Measurements from ENCODE around the gene CHRNB4.

Gene CHRNB4

DNA sequence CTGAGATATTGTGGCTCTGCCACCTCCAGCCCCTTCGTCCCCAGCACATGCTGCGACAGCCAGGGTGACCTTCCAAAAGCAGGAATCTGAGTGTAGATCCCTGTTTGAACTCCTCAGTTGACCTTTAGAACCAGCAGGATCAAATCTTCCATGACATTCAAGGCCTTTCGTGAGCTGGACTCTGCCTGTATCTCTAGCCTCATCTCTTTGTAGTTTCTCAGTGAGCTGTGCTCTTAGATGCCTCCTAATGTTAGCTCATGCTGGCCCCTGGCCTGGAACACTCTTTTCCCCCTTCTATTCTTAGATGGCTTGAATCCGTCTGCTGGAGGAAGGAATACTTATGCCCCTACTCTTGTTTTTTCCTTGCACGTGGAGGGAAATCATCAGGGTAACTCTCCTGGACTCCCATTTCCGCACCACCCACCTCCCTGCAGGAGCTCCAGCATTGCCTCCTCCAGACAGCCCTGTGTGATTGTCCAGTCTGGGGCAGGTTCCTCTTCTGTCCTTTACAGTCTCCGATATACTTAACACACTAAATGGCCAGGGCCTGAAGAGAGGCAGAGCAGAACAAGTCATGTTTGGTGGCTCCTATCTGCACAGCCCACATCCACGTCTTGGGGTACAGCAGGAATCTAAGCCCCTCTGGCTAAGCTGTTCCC lies 26.7 kb upstream of the CHRNB4 start:
- DNase-seq (ENCODE audit: low spot score) = no peak

DNA sequence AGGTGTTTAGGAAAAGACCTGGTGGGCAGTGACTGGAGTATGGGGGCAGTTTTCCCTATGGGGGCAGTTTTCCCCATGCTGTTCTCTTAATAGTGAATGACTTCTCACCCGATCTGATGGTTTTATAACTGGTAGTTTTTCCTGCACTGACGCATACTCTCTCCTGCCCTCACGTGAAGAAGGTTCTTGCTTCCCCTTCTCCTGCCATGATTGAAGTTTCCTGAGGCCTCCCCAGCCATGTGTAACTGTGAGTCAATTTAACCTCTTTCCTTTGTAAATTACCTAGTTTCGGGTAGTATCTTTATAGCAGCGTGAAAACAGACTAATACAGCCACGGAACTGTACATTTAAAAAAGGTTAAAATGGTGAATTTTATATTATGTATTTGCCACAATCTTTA lies 25.0 kb upstream of the CHRNB4 start:
- DNase-seq (ENCODE audit: low spot score) = no peak

DNA sequence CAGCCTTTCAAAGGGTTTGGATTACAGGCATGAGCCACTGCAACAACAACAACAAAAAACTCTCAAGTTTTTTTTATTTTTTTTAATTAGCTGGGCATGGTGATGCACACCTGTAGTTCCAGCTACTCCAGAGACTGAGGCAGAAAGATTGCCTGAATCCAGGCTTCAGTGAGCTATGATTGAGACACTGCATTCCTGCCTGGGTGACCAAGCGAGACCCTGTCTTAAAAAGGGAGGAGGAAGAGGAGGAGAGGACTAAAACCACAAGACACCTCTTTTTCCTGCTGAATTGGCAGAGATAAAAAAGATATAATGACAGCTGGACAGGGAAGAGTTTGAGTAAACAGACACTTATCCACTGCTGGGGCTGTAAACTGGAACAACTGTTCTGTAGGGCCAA lies 22.7 kb upstream of the CHRNB4 start:
- DNase-seq (ENCODE audit: low spot score) = no peak

DNA sequence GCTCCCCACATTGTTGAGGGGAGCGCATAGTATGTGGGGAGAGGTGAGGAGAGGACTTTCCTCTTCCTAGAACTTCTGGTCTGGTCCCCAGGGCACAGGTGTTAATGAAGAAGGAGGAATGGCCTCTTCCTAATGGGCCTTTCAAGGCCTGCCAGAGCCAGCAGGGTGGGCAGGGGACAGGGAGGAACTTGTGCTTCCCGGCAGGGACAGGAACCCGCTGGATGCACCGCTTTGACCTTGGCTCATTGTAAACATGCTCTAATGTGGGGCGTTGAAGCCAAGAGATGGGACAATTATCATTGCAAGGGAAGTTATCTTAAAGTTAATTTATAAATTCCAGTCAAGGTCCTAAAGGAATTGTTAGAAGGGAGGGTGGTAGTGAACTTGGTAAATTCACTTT lies 21.0 kb upstream of the CHRNB4 start:
- no peak for DNase-seq (ENCODE audit: low spot score)

DNA sequence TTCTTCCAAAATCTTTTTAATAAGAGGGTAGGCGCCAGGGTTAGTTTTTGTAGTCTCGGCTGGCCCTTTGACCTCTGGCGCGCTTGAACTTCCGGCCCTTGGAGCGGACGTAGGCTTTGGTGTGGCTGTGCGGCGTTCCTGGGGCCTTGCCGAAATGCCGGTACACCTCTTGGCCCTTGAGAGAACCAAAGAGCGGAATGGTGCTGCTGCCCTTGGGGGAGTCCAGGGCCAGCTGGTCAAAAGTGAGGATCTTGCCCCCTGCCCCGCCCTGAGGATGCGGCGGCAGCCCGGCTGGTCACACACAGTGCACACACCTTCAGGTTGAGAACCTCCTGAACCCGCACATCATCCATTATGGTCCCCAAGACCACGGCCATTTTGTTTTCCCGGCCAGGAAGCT lies 20.0 kb upstream of the CHRNB4 start:
- DNase-seq (ENCODE audit: low spot score) = no peak

DNA sequence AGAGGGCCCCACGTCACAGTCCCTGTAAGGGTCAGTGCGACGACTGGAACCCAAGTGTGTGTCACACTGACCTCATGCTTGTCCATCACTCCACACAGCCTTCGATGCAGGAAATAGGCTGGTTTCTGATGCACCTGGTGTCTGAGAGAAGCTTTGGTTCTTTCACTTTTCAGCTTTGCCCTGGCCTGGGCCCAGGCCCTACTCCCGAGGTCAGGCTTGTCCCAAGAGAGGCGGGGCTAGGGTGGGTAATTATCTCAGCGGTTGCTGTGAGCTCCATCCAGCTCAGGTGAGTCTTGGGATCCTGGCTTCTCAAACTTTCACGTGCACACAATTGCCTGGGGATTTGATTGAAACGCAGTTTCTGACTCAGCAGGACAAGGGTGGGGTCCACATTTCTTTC lies 19.6 kb upstream of the CHRNB4 start:
- DNase-seq (ENCODE audit: low spot score) = no peak

DNA sequence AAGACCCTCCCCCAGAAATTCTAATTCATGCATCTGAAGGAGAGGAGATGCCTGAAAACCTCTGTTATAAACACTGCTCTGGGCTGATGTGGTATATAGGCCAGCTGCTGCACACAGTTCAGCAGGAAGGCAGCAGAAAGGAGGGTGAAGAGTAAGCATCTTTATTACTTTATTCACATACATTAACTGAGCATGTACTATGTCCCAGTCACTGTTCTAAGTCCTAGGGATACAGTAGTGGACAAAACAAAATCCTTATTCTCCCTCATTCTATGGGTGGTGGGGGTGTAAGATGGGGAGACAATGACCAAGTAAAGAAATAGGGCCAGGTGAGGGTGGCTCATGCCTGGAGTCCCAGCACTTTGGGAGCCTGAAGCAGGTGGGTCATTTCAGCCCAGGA lies 17.8 kb upstream of the CHRNB4 start:
- DNase-seq (ENCODE audit: low spot score) = no peak

DNA sequence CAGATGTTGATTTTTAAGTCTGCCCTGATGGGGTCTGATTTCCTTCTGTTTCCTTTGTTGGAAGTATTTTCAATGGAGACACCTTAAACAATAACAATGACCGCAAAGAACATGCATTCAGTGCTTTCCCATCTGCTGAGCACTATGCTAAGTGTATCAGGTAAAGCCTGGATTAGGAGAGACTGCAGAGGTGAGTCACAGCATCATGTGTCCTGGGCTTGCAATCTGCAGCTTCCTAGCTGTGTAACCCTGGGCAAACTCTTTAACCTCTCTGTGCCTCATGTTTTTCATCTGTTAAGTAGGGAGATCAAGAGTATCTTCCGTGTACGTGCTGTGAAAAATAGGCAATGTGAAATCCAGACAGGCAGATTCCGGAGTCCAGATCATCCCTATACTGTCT lies 13.3 kb upstream of the CHRNB4 start:
- DNase-seq (ENCODE audit: low spot score) = no peak

DNA sequence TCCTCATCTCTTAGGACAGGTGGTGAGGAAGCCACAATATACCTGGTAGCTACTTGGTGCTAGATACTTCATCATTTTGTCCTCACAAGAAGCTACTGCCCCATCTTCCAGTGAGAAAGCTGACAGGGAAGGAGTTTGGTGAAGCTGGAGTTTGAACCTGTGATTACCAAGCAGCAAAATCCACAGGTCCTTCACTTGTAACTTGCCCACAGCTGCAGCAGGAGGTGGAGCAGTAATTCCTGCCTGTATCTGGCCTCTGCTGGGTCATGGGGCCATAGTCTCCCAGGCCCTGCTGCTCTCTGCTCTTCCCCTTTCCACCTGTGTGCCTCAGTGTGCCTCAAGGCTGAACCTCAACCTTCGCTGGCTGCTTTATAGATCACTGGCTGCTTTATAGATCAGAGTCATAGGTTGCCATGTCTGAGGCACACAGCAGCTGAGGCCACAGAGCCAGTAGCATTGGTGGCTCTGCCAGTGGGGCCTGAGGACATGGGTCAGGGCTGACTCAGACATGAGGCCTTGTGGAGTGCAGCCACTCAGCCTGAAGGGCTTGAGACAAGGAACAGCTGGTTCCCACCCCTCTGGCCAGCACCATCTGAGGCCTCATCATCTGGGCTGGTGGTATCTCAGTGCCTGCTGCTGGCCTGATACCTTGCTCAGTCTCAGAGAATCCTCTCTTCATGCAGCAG lies 11.1 kb upstream of the CHRNB4 start:
- DNase-seq (ENCODE audit: low spot score) = no peak

DNA sequence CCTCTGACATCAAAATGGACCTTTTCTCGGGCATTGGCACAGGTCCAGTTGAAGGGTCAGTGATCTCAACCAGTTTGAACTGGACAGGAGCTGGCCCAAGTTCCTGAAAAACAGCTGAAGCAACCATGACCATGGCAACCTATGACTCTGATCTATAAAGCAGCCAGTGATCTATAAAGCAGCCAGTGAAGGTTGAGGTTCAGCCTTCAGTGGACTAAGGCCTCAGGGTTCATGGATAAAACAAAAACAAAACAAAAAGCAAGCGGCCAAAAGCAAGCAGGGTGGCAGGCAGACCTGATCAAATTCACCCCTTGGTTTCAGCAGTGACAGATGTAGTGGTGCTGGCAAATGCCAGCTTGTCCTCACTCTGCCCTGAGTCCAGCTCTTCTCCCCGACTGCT lies 10.0 kb upstream of the CHRNB4 start:
- no peak for DNase-seq (ENCODE audit: low spot score)

DNA sequence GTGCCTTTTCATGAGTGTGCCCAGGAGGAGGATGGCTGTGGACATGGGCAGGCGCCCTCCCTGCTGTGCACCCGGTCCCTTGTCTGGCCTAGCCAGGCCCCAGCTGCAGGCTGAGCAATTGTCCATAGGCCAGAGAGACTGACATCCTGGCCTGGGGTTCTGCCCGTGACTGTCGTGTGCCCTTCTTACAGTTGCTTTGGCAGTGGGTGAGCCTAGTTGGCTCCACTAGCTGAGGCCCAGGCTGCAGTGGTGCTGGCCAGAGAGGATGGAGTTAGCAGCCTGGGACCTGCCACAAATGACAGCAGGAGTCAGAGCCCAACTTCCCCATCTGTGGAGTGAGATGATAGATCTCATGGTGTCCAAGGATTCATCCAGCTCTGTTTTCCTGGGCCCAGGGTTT lies 9.0 kb upstream of the CHRNB4 start:
- DNase-seq (ENCODE audit: low spot score) = no peak

DNA sequence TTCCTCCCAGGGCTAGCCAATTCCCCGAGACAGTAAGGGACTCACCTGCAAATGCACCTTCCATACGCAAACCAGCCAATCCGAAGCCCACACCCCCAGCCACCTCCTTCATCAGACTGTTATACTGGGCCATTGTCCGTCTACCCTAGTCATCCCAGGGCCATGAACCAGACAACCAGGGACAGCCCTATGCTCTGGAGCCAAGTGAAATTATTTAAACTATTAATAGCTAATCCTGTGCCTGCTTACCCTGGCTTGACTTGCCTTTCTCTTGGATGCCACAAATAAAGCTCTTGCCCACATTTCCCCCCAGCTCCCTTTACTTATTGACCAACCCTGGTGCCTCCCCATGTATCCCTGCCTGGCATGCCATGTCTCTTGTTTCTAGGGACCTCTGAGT lies 4.0 kb upstream of the CHRNB4 start:
- DNase-seq (ENCODE audit: low spot score) = no peak

DNA sequence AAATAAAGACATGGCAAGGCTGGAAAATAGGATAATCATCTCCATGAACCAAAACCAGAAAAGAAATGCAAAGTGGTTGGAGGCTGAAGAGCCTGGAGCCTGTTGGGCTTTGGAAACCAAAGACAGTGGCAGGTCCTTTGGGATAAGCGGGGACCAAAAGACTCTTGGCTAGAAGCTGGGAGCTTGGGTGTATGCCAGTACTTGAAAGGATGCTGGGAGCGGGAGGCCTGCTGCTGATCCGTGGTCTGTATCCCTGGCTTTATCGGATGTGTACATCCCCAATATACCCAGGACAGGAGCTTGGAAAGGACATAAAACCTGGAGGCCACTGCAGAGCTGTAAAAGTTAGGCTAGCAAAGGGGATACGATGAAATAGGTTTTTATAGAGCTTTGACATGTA lies 1.3 kb upstream of the CHRNB4 start:
- DNase-seq (ENCODE audit: low spot score) = no peak

DNA sequence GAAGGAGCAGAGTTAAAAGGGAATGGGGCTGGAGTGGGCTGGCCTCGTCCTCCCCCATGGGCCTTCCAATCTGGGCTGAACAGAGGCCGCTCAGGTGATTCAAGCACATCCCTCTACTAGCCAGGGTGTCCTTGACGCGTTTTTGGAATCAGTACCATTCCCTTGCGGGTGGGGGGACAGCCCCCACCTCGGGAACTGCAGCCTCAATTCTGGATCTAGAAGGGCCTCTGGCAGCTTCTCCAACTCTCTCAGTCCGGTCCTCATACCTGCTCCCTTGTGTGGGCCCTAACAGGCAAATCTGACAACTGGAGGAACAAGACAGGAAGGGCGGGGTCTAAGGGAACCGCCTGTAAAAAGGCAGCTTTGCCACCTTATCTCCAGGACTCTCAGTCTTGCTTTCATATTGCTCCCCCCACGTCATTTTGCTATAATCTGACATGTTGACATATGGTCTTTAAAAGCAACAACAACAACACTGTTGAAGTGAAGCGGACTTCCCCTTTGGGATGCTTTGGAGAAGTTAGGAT lies 802 bp upstream of the CHRNB4 start:
- DNase-seq (ENCODE audit: low spot score) = no peak

DNA sequence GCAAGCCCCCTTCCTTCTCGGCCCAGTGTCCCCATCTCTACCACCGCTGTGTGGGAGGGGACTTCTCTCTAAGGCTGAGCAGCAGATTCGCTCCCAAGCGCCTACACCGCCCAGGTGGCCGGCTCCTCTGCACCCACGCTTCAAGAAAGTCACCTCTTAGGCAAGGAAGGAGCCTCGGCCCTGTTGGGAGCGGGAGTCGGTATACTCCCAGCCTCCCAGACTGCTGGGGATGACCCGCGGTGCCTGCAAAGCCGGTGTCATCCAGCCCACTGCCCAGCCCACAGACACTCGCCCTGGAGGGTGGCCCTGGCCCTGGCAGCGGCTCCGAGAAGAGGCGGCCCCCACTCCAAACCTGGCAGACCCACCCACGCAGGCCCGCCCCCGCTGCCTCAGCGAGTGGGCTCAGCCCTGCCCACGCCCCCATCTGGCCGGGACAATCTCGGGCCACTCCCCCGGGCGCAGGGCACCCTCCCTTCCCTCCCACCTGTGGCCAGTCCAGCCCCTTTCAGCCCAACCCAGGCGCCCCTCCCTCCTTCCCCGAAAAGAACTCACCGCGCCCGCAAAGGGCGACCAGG lies 396 bp downstream of the CHRNB4 start:
- no peak for DNase-seq (ENCODE audit: low spot score)

DNA sequence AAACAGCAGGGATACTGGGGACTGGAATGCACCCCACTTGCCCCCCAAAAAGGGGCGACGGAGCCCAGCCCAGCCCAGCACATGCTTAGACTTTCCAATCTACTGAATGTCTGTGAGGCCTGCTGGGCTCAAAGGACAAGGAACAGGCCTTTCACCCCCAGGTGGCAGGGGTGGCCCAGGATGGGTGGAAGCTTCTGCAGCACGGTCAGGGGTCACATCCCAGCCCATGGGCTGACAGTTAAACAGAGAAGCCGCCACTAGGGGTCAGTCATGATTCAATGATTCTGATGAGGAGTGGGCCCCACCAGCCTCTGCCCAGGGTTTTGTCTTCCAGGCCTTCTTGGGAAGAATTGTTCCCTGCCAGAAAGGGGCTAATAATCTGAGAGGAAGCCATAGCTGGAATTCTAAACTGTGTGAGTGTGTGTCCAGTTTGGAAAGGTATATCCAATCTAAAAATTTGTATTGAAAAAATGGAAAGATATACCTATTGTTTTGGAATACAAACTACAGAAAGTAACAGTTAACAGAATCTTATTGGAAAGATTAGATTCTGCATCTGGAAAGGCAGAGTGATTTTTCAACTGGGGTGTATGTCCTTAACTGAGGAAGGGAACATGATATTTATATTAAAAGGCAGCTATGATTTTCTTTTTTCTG lies 2.2 kb downstream of the CHRNB4 start:
- DNase-seq (ENCODE audit: low spot score) = peak; percentile 17

DNA sequence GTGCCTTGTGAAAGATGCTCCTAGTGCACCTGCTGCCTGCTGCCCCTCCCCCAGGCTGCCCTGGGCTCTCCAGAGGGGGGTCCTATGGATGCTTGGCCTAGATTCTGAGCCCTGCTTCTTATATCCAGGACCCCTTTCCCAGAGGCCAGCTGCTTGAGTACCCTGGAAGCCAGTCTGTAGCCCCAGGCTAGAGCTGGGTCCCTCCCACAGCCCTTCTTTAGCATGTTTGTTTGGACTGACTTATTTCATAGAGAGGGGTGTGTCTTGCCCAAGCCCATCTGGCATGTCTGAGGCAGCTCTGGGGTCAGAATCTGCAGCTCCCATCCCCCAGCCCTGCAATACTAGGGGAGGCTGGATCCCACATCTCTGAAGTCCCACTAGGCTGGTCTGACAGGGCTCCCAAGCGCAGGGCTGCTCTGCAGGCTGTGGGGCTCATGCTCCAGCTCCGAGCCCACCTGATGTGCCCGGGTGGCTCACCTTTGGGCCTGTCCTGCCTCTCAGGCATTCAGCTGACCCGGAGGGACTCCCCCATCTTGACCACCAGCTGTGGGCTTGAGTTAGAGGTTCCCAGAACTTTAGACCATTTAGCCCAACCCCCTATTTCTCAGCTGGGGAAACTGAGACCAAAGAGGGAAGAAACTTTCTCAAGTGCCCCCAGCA lies 3.1 kb downstream of the CHRNB4 start:
- no peak for DNase-seq (ENCODE audit: low spot score)

DNA sequence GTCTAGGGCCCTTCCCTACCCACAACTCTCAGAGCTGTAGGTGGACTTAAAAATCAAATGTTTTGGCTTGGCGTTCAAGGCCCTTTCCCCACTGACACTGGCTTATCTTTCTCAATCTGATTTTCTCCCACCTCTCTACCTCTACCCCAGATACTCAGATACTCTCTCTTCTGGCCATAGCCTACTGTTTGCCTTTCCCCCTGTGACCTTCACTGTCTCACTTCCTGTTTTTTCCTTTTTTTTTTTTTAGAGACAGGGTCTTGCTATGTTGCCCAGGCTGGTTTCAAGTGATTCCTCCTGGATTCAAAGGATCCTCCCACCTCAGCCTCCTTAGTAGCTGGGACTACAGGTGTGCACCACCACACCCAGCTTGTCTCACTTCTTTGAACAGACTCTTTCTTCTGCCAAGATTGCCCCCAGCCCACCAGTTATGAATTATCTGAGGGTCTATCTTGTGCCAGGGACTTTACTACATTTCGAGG lies 4.6 kb downstream of the CHRNB4 start:
- no peak for DNase-seq (ENCODE audit: low spot score)

DNA sequence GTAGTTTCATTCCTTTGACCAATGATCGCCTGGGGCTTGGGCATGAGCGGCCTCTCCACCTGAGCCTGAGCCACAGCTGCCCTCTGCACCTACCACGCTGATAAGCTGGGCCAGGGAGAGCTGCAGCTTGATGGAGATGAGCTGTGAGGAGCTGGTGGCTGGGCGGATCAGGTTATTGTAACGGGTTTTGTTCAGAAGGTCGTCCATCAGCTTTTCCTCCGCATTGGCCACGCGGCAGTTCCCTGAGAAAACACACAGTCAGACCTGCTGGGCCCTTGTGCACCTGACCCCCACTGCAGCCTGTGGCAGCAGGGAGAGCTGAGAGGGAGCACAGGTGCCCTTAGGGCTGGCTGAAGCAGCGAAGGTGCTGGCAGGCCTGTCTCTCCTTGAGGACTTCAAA lies 5.7 kb downstream of the CHRNB4 start:
- no peak for DNase-seq (ENCODE audit: low spot score)

DNA sequence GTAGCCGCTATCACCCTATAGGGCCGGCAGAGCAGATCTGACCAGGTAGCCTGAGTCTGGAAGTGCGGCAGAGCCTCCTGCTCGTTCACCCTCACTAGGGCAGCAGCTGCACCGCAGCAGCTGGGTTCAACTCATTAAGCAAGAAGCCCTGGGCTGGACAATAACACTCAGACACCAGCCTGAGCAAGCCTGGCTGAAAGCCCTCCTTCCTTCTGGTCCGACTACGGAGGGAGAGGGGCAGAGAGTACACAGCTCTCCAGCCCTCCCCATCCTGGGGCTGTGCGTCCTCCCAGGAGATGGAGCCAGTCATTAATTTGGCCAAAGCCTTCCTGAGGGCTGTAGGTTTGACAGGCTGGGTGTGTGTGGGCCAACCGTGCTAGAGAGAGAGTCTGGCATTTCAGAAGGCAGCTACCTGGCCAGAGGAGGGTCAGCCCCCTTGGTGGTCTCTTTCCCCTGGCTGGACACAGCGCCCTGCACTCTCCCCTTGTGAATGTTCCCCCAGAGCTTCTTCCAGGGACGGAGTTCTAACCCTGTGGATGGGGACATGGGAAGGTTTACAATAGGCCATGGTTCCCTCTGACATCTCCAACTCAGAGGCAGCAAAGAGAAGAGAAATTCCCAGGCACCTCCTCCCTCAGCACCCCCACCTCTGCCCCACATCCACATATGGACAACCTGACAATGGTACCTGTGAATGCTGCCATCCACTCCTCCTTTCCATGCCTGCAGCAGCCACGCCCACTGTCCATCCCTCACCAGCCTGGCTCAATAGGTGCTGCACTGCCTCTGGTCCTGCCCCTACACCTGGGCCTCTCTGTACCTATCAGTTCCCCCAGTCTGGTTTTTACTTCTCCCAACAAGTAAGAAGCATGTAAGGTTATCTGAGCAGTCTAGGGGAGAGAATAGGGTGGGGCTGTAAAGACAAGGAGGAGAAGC lies 6.5 kb downstream of the CHRNB4 start:
- no peak for DNase-seq (ENCODE audit: low spot score)

DNA sequence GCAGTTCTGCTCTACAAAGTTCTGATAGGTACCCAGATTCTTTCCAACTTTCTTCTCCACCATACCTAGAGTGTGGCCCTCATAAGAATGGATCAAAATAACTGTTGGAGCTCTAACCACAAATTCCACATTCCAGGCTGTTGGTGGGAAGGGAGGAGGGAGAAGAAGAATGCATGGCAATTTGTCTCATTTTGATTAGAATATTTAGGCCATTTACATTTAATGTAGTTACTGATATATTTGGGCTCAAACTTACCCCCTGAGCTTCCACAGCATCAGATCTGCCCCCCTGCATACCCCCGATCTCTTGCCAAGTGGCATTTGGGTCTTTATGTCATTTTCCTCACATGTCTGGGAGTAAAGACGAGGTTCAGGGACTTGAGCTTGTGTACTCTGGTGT lies 7.7 kb downstream of the CHRNB4 start:
- no peak for DNase-seq (ENCODE audit: low spot score)

Measured in CD4-positive, alpha-beta T cell treated with Interleukin-15 for 4 hours (primary cell).